Neural cell (in vitro differentiated cells): ENCODE results near the gene HOXA7. TPM values are rescaled to one million over a fixed set of nuclear protein-coding genes. Genes with fewer than 3 reads are reported as not detected.

ENCODE experiments used
- H2AFZ ChIP-seq: fragments of 200-600, 300-800 bp; sonication (generic), shearing (Covaris generic); 2 replicates; pipeline ENCODE4 v1.6.0; 2014; ENCODE audit warnings: low read depth, mild to moderate bottlenecking, antibody characterized with exemption, low read length, moderate library complexity
- H3F3A ChIP-seq: fragments of 200-600 bp; shearing (Covaris generic); 2 replicates; pipeline ENCODE4 v1.6.1; 2016; ENCODE audit warnings: mild to moderate bottlenecking, moderate library complexity, mixed read lengths, antibody characterized with exemption, low read length; ENCODE audit not compliant: insufficient read depth, poor library complexity, severe bottlenecking
- H3K27ac ChIP-seq: fragments of 200-600, 300-800 bp; sonication (generic), shearing (Covaris generic); 2 replicates; pipeline ENCODE4 v1.5.1; 2014; ENCODE audit warnings: mild to moderate bottlenecking, low read length, moderate library complexity
- H3K27me3 ChIP-seq: fragments of 300-800, 200-600 bp; sonication (generic), shearing (Covaris generic); 2 replicates; pipeline ENCODE4 v1.6.0; 2014; ENCODE audit warnings: mild to moderate bottlenecking, low read depth, low read length, moderate library complexity; ENCODE audit not compliant: insufficient read depth
- H3K36me3 ChIP-seq: fragments of 300-800, 200-600 bp; sonication (generic), shearing (Covaris generic); 2 replicates; pipeline ENCODE4 v1.5.1; 2014; ENCODE audit warnings: mild to moderate bottlenecking, antibody characterized with exemption, low read length, moderate library complexity; ENCODE audit not compliant: insufficient read depth
- H3K4me2 ChIP-seq: fragments of 300-800, 200-600 bp; sonication (generic), shearing (Covaris generic); 2 replicates; pipeline ENCODE4 v1.6.0; 2014; ENCODE audit warnings: mild to moderate bottlenecking, low read length
- H3K4me3 ChIP-seq: fragments of 300-800, 200-600 bp; sonication (generic), shearing (Covaris generic); 2 replicates; pipeline ENCODE4 v1.5.1; 2014; ENCODE audit warnings: mild to moderate bottlenecking, low read length, moderate library complexity
- H3K79me2 ChIP-seq: fragments of 200-600 bp; shearing (Covaris generic); replicated peaks from 2 replicates; pipeline ENCODE4 v1.6.0; 2014; ENCODE audit warnings: mild to moderate bottlenecking, low read length, moderate library complexity; ENCODE audit not compliant: insufficient read depth
- H3K9ac ChIP-seq: fragments of 300-800, 200-600 bp; sonication (generic), shearing (Covaris generic); 2 replicates; pipeline ENCODE4 v1.6.1; 2016; ENCODE audit warnings: mild to moderate bottlenecking, low read length, mixed read lengths
- H3K9me2 ChIP-seq: fragments of 200-600 bp; shearing (Covaris generic); 2 replicates; pipeline ENCODE4 v1.6.1; 2016; ENCODE audit warnings: mild to moderate bottlenecking, low read length, mixed read lengths; ENCODE audit not compliant: insufficient read depth
- H3K9me3 ChIP-seq: fragments of 200-600, 300-800 bp; sonication (generic), shearing (Covaris generic); 2 replicates; pipeline ENCODE4 v1.6.1; 2016; ENCODE audit warnings: mild to moderate bottlenecking, mixed run types, low read length, moderate library complexity, mixed read lengths
- H4K20me1 ChIP-seq: fragments of 200-600 bp; shearing (Covaris generic); 2 replicates; pipeline ENCODE4 v1.6.1; 2016; ENCODE audit warnings: mild to moderate bottlenecking, mixed run types; ENCODE audit not compliant: insufficient read depth
- EP300 ChIP-seq: fragments of 450-650 bp; conservative IDR thresholded peaks from 2 replicates; pipeline ENCODE4 v1.6.1; 2014; ENCODE audit warnings: antibody characterized with exemption, mild to moderate bottlenecking, moderate library complexity; ENCODE audit not compliant: poor library complexity, severe bottlenecking
- EZH2 ChIP-seq: fragments of 200-600, 300-800 bp; shearing (Covaris generic), sonication (generic); IDR thresholded peaks from 2 replicates; pipeline ENCODE4 v1.6.1; 2014; ENCODE audit warnings: antibody characterized with exemption, low read length, borderline replicate concordance, mild to moderate bottlenecking; ENCODE audit not compliant: insufficient read depth, poor library complexity, severe bottlenecking
- MXI1 ChIP-seq: fragments of 450-650 bp; conservative IDR thresholded peaks from 2 replicates; pipeline ENCODE4 v1.6.1; 2014; ENCODE audit warnings: antibody characterized with exemption, mild to moderate bottlenecking; ENCODE audit not compliant: poor library complexity, severe bottlenecking
- POLR2AphosphoS5 ChIP-seq: IDR thresholded peaks from 2 replicates; pipeline ENCODE4 v1.6.1; 2012
- RAD21 ChIP-seq: fragments of 450-650 bp; conservative IDR thresholded peaks from 2 replicates; pipeline ENCODE4 v1.6.1; 2014; ENCODE audit warnings: antibody characterized with exemption, mild to moderate bottlenecking, moderate library complexity
- SMC3 ChIP-seq: fragments of 450-650 bp; conservative IDR thresholded peaks from 2 replicates; pipeline ENCODE4 v1.6.1; 2014; ENCODE audit warnings: antibody characterized with exemption, mild to moderate bottlenecking, moderate library complexity; ENCODE audit not compliant: poor library complexity
- TAF1 ChIP-seq: IDR thresholded peaks from 2 replicates; pipeline ENCODE4 v1.6.1; 2012; ENCODE audit warnings: low read depth
- polyA plus RNA-seq: library from polyadenylated mRNA; depleted of rRNA; stranded (reverse); fragments of >200 nt; gene quantifications from 2 replicates; pipeline ENCODE4 v1.2.3, GENCODE V29; 2014
- TF ChIP-seq, protein P1 (sequence below): IDR thresholded peaks from 2 replicates; pipeline ENCODE4 v1.6.1; 2012; ENCODE audit warnings: borderline replicate concordance
- TF ChIP-seq, protein P2 (sequence below): fragments of 450-650 bp; IDR thresholded peaks from 2 replicates; pipeline ENCODE4 v1.5.1; 2014; ENCODE audit warnings: antibody characterized with exemption, mild to moderate bottlenecking, moderate library complexity; ENCODE audit not compliant: poor library complexity, severe bottlenecking

HOXA7 gene
- polyA plus RNA-seq, 1 donor from 2014 or later, result not detected

DNA sequence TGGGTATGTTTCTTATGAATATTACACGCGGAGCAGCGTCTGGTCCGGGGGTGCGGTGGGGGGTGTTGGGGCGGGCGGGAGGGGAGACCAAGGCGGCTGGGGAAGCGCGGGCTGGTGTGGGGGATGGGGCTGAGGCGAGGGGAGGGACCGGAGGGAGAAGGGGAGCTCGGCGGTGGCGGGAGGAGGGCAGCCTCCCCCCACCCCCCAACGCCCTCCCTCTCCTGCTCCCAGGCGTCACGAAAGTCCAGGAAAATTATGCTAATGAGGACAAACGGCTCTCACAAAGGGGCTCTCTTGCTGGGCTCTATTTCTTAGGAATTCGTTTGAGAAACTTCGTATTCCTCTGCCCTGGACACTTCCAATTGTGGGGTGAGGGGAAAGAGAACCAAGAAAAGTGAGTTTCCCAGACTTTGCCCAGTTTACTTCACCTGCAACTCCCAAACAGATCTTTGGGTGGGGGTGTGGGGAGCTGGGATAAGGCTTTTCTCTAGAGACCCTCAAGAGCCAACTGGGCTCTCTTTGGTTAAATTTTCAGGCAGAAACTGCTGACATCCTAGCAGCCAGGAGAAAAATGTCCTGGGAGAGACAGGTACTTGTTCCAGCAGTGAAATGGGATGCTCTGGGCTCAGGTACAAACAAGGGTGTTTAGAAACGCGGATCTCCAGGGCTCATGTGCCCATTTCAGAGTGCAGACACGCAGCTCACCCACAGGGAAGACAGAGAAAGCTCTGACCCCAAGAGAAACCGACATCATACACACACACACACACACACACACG is 42.3 kb downstream of the HOXA7 start:
- Histone ChIP-seq H3K27ac (no peak overlapping the region), H2AFZ (no peak overlapping the region), H3K79me2 (no peaks in the 10 kb centered on the region), H3F3A (no peaks in the 10 kb centered on the region), H3K4me2 (no peak overlapping the region), H3K27me3 (peaks cover 96% of the 10 kb centered on the region), H4K20me1 (no peaks in the 10 kb centered on the region), H3K9me3 (no peaks in the 10 kb centered on the region), H3K9ac (no peak overlapping the region), H3K4me3 (no peak overlapping the region), H3K9me2 (no peaks in the 10 kb centered on the region), H3K36me3 (no peaks in the 10 kb centered on the region)
- TF ChIP-seq EZH2, result peak; percentile 34
- TF ChIP-seq EP300, result no peak

DNA sequence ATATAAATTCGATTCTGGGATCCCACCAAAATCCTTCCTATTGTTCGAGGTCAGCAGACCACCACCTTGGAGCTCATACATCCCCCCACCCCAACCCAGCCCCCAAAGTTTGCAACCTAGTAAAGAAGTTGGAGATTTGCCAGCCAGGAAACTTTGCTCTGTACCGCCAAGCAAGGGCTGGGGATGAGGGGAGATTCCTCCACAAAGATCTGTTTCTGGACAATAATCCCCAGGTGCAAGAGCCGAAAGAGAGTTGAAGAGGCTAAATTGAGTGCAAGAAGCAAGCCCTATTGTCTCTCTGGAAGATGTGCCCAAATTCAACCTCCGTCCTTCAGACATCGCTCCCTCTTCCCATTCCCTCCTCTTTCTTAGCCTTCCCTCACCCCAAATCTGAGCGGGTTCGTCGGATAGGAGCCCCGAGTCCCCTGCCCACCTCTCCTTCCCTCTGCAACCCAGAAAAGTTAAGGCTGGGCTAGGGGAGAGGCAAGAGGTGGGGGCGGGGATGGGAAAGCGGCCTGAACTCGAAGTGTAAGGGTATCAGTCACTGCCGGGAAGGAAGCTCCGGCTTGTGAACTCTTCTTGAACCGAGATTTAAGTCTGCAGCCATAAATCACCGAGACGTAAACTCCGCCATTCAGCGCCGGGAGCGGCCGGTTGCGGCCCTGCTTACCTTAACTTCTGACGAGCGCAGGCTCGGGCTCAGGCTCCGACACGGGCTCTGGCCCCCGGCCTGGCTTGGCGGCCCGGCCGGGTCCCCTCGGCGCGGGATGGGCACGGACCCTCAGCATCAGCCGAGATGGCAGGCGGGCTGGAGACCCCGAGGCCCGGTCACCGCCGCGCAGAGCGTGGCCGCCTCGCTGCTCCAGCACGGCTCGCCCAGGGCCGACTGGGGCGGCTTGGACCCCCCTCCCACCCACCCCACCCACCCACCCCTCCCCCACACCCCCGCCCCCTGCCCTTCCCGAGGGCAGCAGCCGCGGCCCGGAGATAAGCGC is 43.2 kb downstream of the HOXA7 start:
- no peaks in the 10 kb centered on the region for H3K79me2 ChIP-seq
- no peaks in the 10 kb centered on the region for H3K36me3 ChIP-seq
- no peak overlapping the region for H3K9ac ChIP-seq
- H4K20me1 ChIP-seq, result no peaks in the 10 kb centered on the region
- H3K27me3 ChIP-seq, result peaks cover 96% of the 10 kb centered on the region
- no peaks in the 10 kb centered on the region for H3F3A ChIP-seq
- no peaks in the 10 kb centered on the region for H3K9me2 ChIP-seq
- H2AFZ ChIP-seq, result no peak overlapping the region
- no peaks in the 10 kb centered on the region for H3K9me3 ChIP-seq
- no peak overlapping the region for H3K4me3 ChIP-seq
- no peak overlapping the region for H3K27ac ChIP-seq
- no peak overlapping the region for H3K4me2 ChIP-seq
- no peak for TF ChIP-seq RAD21
- TF ChIP-seq EZH2, result peak; percentile 92

DNA sequence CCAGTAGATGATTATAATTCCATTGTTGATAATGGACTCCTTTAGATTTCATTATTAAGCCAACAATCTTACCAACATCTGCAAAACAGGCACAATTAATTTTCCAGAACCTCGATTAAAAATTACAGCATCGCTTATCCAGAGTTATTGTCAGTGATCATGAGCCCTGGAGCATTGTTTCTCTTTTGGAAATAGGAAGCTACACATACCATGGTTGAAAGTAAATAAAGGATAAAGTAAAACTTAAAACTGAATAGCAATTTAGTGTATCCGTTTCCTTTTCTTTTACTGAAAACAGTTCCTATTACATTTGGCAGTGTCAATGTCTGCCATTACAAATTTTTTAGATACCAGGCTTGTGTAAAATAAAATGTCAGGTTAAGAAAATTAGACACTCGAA is 44.1 kb downstream of the HOXA7 start:
- Histone ChIP-seq H3K9ac (no peak overlapping the region), H3K79me2 (no peaks in the 10 kb centered on the region), H2AFZ (no peak overlapping the region), H3K27me3 (peaks cover 96% of the 10 kb centered on the region), H3K27ac (no peak overlapping the region), H3F3A (no peaks in the 10 kb centered on the region), H3K9me2 (no peaks in the 10 kb centered on the region), H3K9me3 (no peaks in the 10 kb centered on the region), H3K36me3 (no peaks in the 10 kb centered on the region), H3K4me2 (no peak overlapping the region), H4K20me1 (no peaks in the 10 kb centered on the region), H3K4me3 (no peak overlapping the region)
- TF ChIP-seq MXI1 (no peak), EZH2 (no peak), SMC3 (no peak), RAD21 (no peak), POLR2AphosphoS5 (no peak), EP300 (no peak), TAF1 (no peak)
- TF ChIP-seq, protein P1, sequence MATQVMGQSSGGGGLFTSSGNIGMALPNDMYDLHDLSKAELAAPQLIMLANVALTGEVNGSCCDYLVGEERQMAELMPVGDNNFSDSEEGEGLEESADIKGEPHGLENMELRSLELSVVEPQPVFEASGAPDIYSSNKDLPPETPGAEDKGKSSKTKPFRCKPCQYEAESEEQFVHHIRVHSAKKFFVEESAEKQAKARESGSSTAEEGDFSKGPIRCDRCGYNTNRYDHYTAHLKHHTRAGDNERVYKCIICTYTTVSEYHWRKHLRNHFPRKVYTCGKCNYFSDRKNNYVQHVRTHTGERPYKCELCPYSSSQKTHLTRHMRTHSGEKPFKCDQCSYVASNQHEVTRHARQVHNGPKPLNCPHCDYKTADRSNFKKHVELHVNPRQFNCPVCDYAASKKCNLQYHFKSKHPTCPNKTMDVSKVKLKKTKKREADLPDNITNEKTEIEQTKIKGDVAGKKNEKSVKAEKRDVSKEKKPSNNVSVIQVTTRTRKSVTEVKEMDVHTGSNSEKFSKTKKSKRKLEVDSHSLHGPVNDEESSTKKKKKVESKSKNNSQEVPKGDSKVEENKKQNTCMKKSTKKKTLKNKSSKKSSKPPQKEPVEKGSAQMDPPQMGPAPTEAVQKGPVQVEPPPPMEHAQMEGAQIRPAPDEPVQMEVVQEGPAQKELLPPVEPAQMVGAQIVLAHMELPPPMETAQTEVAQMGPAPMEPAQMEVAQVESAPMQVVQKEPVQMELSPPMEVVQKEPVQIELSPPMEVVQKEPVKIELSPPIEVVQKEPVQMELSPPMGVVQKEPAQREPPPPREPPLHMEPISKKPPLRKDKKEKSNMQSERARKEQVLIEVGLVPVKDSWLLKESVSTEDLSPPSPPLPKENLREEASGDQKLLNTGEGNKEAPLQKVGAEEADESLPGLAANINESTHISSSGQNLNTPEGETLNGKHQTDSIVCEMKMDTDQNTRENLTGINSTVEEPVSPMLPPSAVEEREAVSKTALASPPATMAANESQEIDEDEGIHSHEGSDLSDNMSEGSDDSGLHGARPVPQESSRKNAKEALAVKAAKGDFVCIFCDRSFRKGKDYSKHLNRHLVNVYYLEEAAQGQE, result no peak
- TF ChIP-seq, protein P2, sequence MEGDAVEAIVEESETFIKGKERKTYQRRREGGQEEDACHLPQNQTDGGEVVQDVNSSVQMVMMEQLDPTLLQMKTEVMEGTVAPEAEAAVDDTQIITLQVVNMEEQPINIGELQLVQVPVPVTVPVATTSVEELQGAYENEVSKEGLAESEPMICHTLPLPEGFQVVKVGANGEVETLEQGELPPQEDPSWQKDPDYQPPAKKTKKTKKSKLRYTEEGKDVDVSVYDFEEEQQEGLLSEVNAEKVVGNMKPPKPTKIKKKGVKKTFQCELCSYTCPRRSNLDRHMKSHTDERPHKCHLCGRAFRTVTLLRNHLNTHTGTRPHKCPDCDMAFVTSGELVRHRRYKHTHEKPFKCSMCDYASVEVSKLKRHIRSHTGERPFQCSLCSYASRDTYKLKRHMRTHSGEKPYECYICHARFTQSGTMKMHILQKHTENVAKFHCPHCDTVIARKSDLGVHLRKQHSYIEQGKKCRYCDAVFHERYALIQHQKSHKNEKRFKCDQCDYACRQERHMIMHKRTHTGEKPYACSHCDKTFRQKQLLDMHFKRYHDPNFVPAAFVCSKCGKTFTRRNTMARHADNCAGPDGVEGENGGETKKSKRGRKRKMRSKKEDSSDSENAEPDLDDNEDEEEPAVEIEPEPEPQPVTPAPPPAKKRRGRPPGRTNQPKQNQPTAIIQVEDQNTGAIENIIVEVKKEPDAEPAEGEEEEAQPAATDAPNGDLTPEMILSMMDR, result no peak
